Measurements from ENCODE around the gene OR2L8. TPM values are rescaled to one million over a fixed set of nuclear protein-coding genes. Genes with fewer than 3 reads are reported as not detected.
A peak's percentile ranks its signal among the peaks of the same experiment; 100 is the strongest.
"Not testable (repeated sequence)": the region's sequence is repeated elsewhere in the genome, so short reads cannot be mapped to it uniquely, and the experiment has no call there.

The OR2L8 gene
- total RNA-seq, 1 experiment from 2014 or later: not detected

- TF ChIP-seq, protein P1, sequence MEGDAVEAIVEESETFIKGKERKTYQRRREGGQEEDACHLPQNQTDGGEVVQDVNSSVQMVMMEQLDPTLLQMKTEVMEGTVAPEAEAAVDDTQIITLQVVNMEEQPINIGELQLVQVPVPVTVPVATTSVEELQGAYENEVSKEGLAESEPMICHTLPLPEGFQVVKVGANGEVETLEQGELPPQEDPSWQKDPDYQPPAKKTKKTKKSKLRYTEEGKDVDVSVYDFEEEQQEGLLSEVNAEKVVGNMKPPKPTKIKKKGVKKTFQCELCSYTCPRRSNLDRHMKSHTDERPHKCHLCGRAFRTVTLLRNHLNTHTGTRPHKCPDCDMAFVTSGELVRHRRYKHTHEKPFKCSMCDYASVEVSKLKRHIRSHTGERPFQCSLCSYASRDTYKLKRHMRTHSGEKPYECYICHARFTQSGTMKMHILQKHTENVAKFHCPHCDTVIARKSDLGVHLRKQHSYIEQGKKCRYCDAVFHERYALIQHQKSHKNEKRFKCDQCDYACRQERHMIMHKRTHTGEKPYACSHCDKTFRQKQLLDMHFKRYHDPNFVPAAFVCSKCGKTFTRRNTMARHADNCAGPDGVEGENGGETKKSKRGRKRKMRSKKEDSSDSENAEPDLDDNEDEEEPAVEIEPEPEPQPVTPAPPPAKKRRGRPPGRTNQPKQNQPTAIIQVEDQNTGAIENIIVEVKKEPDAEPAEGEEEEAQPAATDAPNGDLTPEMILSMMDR (IDR thresholded peaks at IDR 0.05; ENCODE audit: unreplicated experiment): no peak
- Mint-ChIP-seq H3K4me1 (ENCODE audit: insufficient read depth, unreplicated experiment) (no peaks in the 10 kb centered on the region), H3K36me3 (ENCODE audit: insufficient read depth, unreplicated experiment) (no peaks in the 10 kb centered on the region), H3K9me3 (ENCODE audit: unreplicated experiment) (no peaks in the 10 kb centered on the region), H3K27ac (ENCODE audit: low read depth, unreplicated experiment) (no peak overlapping the region), H3K4me3 (ENCODE audit: unreplicated experiment) (no peak overlapping the region), H3K27me3 (ENCODE audit: insufficient read depth, unreplicated experiment) (no peaks in the 10 kb centered on the region)
- ChIA-PET CTCF (interaction anchor here (0.6 to 1.0 kb wide), 4 partner anchors 72 to 692 kb away, joined by 3 to 5 read pairs (median 4); no protein-coding TSS in a partner anchor), POLR2A (no interaction called here)
- intact Hi-C loops (cut with micrococcal nuclease): no loop called here
- no peak for DNase-seq (ENCODE audit: unreplicated experiment)
- no TSS peak for BruUV-seq (replicated peaks)
Observed at GRCh38 chr1:247935781-247936180, 12.9 kb upstream of the OR2L8 start.

DNA sequence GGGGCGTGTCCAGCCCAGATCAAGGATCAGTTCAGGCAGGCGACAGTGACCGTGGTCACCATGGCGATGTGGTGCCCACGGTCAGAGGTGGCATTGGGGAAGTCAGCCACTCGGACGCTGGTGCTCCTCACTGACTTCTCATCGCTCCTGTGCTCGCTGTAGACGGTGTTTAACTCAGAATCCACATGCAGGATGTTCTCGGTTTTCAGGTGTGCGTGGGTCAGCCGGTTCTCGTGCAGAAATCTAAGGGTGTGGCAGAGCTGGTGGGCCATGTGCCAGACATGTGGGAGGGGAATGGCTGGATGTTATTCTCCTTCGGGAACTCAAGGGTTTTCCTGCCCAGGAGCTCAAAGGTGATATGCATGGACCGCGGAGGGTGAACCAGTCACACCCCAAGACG, 12.2 kb upstream of the OR2L8 start:
- ChIA-PET POLR2A (no interaction called here), CTCF (interaction anchor here (0.6 to 1.0 kb wide), 8 partner anchors 9 to 683 kb away, joined by 3 to 5 read pairs (median 3); partner anchors contain the start of gene OR2AJ1)
- Mint-ChIP-seq H3K36me3 (ENCODE audit: insufficient read depth, unreplicated experiment) (no peaks in the 10 kb centered on the region), H3K27ac (ENCODE audit: low read depth, unreplicated experiment) (no peak overlapping the region), H3K4me3 (ENCODE audit: unreplicated experiment) (no peak overlapping the region), H3K4me1 (ENCODE audit: insufficient read depth, unreplicated experiment) (no peaks in the 10 kb centered on the region), H3K9me3 (ENCODE audit: unreplicated experiment) (no peaks in the 10 kb centered on the region), H3K27me3 (ENCODE audit: insufficient read depth, unreplicated experiment) (no peaks in the 10 kb centered on the region)
- TF ChIP-seq, protein P1 (IDR thresholded peaks at IDR 0.05; ENCODE audit: unreplicated experiment): no peak
- no TSS peak for BruUV-seq (replicated peaks)
- no peak for DNase-seq (ENCODE audit: unreplicated experiment)
- intact Hi-C loops (cut with micrococcal nuclease): no loop called here

- H3K36me3 Mint-ChIP-seq (ENCODE audit: insufficient read depth, unreplicated experiment); intact Hi-C loops (cut with micrococcal nuclease); H3K4me3 Mint-ChIP-seq (ENCODE audit: unreplicated experiment); BruUV-seq (replicated peaks); H3K27me3 Mint-ChIP-seq (ENCODE audit: insufficient read depth, unreplicated experiment); H3K4me1 Mint-ChIP-seq (ENCODE audit: insufficient read depth, unreplicated experiment); POLR2A ChIA-PET; DNase-seq (ENCODE audit: unreplicated experiment); H3K9me3 Mint-ChIP-seq (ENCODE audit: unreplicated experiment); H3K27ac Mint-ChIP-seq (ENCODE audit: low read depth, unreplicated experiment): not testable (repeated sequence)
- CTCF ChIA-PET: interaction anchor here (0.7 to 1.0 kb wide), 5 partner anchors 9 to 254 kb away, joined by 3 read pairs; no protein-coding TSS in a partner anchor
- TF ChIP-seq, protein P1 (IDR thresholded peaks at IDR 0.05; ENCODE audit: unreplicated experiment): peak; percentile 60
Observed at GRCh38 chr1:247936965-247937734, 11.5 kb upstream of the OR2L8 start.

DNA sequence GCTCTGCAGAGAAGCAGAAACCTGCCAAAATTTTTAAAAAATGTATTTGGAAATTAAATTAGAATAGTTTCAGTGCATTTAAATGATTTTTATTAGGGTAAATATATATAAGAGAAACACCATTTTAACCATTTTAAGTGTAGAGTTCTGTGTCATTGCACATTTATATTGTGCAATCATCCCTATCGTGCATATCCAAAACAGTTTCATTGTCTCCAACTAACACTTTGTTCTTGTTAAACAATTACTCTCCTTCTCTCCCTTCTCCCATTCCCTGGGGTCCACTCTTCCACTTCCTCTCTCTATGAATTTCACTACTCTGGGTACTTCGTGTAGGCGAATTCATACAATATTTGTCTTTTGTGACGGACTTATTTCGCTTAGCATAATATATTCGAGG, 6.0 kb upstream of the OR2L8 start:
- DNase-seq (ENCODE audit: unreplicated experiment): no peak
- POLR2A ChIA-PET: interaction anchor here (1.5 kb wide), 1 partner anchor 20 kb away, joined by 5 read pairs; no protein-coding TSS in a partner anchor
- BruUV-seq (replicated peaks): no TSS peak
- H3K4me1 Mint-ChIP-seq (ENCODE audit: insufficient read depth, unreplicated experiment): no peaks in the 10 kb centered on the region
- H3K27me3 Mint-ChIP-seq (ENCODE audit: insufficient read depth, unreplicated experiment): no peaks in the 10 kb centered on the region
- intact Hi-C loops (cut with micrococcal nuclease): no loop called here
- no peak overlapping the region for H3K27ac Mint-ChIP-seq (ENCODE audit: low read depth, unreplicated experiment)
- CTCF ChIA-PET: no interaction called here
- peaks cover 19% of the 10 kb centered on the region for H3K9me3 Mint-ChIP-seq (ENCODE audit: unreplicated experiment)
- TF ChIP-seq, protein P1 (IDR thresholded peaks at IDR 0.05; ENCODE audit: unreplicated experiment): no peak
- no peaks in the 10 kb centered on the region for H3K36me3 Mint-ChIP-seq (ENCODE audit: insufficient read depth, unreplicated experiment)
- H3K4me3 Mint-ChIP-seq (ENCODE audit: unreplicated experiment): no peak overlapping the region
